Activated CD8-positive, alpha-beta memory T cell treated with anti-CD3 and anti-CD28 coated beads, Interleukin-2, amount 50 U/mL, for 4 hours (primary cell): ENCODE data around the gene ADAM12.
"Not testable (repeated sequence)": the region's sequence is repeated elsewhere in the genome, so short reads cannot be mapped to it uniquely, and the experiment has no call there.

Experiments used
- DNase-seq: peaks from one replicate; pipeline ENCODE4 v3.0.0-alpha.2; 2020

The ADAM12 gene

GRCh38 chr10:126070476-126071215 is 317.6 kb downstream of the ADAM12 start:
- no peak for DNase-seq

GRCh38 chr10:126068322-126068721 is 320.0 kb downstream of the ADAM12 start:
- DNase-seq = no peak

- DNase-seq = no peak
Observed at GRCh38 chr10:126066456-126066855, 321.8 kb downstream of the ADAM12 start.

- DNase-seq = no peak
Observed at GRCh38 chr10:126065751-126066377, 322.4 kb downstream of the ADAM12 start.

- DNase-seq = no peak
Observed at GRCh38 chr10:126064512-126064911, 323.8 kb downstream of the ADAM12 start.

GRCh38 chr10:126063353-126063791 is 324.9 kb downstream of the ADAM12 start:
- DNase-seq = no peak

- no peak for DNase-seq
Observed at GRCh38 chr10:126062131-126063032, 325.9 kb downstream of the ADAM12 start.

- no peak for DNase-seq
Observed at GRCh38 chr10:126061526-126061925, 326.8 kb downstream of the ADAM12 start.

- DNase-seq = no peak
Observed at GRCh38 chr10:126060261-126060931, 327.9 kb downstream of the ADAM12 start.

GRCh38 chr10:126059076-126059826 is 329.0 kb downstream of the ADAM12 start:
- DNase-seq = no peak

GRCh38 chr10:126058507-126058906 is 329.8 kb downstream of the ADAM12 start:
- DNase-seq = no peak

GRCh38 chr10:126058104-126058503 is 330.2 kb downstream of the ADAM12 start:
- DNase-seq = no peak

GRCh38 chr10:126057494-126057893 is 330.8 kb downstream of the ADAM12 start:
- DNase-seq = no peak

- DNase-seq = no peak
Observed at GRCh38 chr10:126054191-126054590, 334.1 kb downstream of the ADAM12 start.

- DNase-seq = no peak
Observed at GRCh38 chr10:126052171-126052570, 336.1 kb downstream of the ADAM12 start.

- DNase-seq = no peak
Observed at GRCh38 chr10:126049759-126050700, 338.2 kb downstream of the ADAM12 start.

GRCh38 chr10:126047749-126048148 is 340.5 kb downstream of the ADAM12 start:
- DNase-seq = not testable (repeated sequence)

GRCh38 chr10:126046831-126047230 is 341.4 kb downstream of the ADAM12 start:
- DNase-seq = no peak

GRCh38 chr10:126045861-126046260 is 342.4 kb downstream of the ADAM12 start:
- DNase-seq = no peak

GRCh38 chr10:126043389-126043788 is 344.9 kb downstream of the ADAM12 start:
- DNase-seq = no peak

GRCh38 chr10:126042906-126043305 is 345.4 kb downstream of the ADAM12 start:
- no peak for DNase-seq
